Ascending aorta (tissue), 2 donors: Measurements from ENCODE around the gene C1orf53. TPM values are rescaled to one million over a fixed set of nuclear protein-coding genes. Genes with fewer than 3 reads are reported as not detected.
A peak's percentile ranks its signal among the peaks of the same experiment; 100 is the strongest.

Source experiments
- DNase-seq, 2 donors: peaks; one replicate each; pipeline ENCODE4 v3.0.0-alpha.2; 2019; ENCODE audit warnings: low spot score in 2 of 2
- H3K27ac ChIP-seq, 2 donors: fragments of 200-600 bp; sonication (generic); one replicate each; pipeline ENCODE4 v1.5.1; 2016 to 2017; ENCODE audit warnings: mild to moderate bottlenecking in 1 of 2
- H3K27me3 ChIP-seq: fragments of 200-600 bp; sonication (generic); one replicate; pipeline ENCODE4 v1.5.1; 2017
- H3K36me3 ChIP-seq, 2 donors: fragments of 200-600 bp; sonication (generic); one replicate each; pipeline ENCODE4 v1.5.1; 2016
- H3K4me1 ChIP-seq, 2 donors: fragments of 200-600 bp; sonication (generic); one replicate each; pipeline ENCODE4 v1.5.1; 2016 to 2017; ENCODE audit warnings: mild to moderate bottlenecking in 1 of 2
- H3K4me3 ChIP-seq, 2 donors: fragments of 200-600 bp; sonication (generic); one replicate each; pipeline ENCODE4 v1.5.1; 2016 to 2017; ENCODE audit warnings: mild to moderate bottlenecking in 1 of 2
- H3K9me3 ChIP-seq, 2 donors: fragments of 200-600 bp; sonication (generic); one replicate each; pipeline ENCODE4 v1.5.1; 2016
- intact Hi-C: fragments of 100-400 bp; cut with DNase I; formaldehyde crosslinking; loops from one replicate; pipeline ENCODE4 v1.15.1; 2023
- total RNA-seq: library from RNA; depleted of rRNA; stranded (reverse); fragments of >200 nt; gene quantifications from one replicate; pipeline ENCODE4 v1.1.0, GENCODE V29; 2016
- TF ChIP-seq, protein P1 (sequence below), 3 experiments: fragments of 200-600 bp in 2 of 3; fragments of 450-650 bp in 1 of 3; sonication (generic) in 2 of 3; IDR thresholded peaks; one replicate each; pipeline ENCODE4 v1.5.1; 2016 to 2019; ENCODE audit warnings: antibody characterized with exemption in 3 of 3, mild to moderate bottlenecking in 1 of 3, moderate library complexity in 1 of 3

C1orf53 gene
- total RNA-seq, 1 donor from 2014 or later, result not detected

DNA sequence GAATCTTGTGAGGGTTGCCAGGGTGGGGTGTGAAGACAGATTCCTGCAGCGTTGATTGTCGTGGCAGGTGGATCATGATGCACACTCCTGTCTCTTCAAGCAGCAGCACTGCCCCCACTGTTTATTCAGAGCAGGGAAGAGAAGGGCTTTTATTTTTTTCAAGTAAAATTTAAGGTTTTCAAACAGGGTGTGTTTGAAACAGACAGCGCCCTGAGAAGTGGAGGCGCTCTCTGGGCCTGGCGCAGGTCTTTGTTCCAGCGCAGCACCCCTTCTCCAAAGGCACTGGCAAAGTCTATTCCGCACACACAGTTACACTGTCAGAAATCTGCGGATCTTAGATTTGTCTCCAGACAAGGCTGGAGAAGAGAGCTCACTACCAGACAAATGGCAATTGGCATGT, 7.0 kb downstream of the C1orf53 start:
- H3K9me3 ChIP-seq, result no peaks in the 10 kb centered on the region
- peaks cover 0 to 14% of the 10 kb centered on the region in 2 donors for H3K4me1 ChIP-seq
- H3K4me3 ChIP-seq, result no peak overlapping the region
- H3K27me3 ChIP-seq, result peaks cover 16% of the 10 kb centered on the region
- no peak for DNase-seq
- TF ChIP-seq, protein P1, sequence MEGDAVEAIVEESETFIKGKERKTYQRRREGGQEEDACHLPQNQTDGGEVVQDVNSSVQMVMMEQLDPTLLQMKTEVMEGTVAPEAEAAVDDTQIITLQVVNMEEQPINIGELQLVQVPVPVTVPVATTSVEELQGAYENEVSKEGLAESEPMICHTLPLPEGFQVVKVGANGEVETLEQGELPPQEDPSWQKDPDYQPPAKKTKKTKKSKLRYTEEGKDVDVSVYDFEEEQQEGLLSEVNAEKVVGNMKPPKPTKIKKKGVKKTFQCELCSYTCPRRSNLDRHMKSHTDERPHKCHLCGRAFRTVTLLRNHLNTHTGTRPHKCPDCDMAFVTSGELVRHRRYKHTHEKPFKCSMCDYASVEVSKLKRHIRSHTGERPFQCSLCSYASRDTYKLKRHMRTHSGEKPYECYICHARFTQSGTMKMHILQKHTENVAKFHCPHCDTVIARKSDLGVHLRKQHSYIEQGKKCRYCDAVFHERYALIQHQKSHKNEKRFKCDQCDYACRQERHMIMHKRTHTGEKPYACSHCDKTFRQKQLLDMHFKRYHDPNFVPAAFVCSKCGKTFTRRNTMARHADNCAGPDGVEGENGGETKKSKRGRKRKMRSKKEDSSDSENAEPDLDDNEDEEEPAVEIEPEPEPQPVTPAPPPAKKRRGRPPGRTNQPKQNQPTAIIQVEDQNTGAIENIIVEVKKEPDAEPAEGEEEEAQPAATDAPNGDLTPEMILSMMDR (IDR thresholded peaks at IDR 0.05), result no peak
- intact Hi-C loops, result loop anchor here (10.0 kb wide), 1 partner anchor 205 kb away; no protein-coding TSS in a partner anchor
- no peak overlapping the region for H3K27ac ChIP-seq
- no peaks in the 10 kb centered on the region for H3K36me3 ChIP-seq

DNA sequence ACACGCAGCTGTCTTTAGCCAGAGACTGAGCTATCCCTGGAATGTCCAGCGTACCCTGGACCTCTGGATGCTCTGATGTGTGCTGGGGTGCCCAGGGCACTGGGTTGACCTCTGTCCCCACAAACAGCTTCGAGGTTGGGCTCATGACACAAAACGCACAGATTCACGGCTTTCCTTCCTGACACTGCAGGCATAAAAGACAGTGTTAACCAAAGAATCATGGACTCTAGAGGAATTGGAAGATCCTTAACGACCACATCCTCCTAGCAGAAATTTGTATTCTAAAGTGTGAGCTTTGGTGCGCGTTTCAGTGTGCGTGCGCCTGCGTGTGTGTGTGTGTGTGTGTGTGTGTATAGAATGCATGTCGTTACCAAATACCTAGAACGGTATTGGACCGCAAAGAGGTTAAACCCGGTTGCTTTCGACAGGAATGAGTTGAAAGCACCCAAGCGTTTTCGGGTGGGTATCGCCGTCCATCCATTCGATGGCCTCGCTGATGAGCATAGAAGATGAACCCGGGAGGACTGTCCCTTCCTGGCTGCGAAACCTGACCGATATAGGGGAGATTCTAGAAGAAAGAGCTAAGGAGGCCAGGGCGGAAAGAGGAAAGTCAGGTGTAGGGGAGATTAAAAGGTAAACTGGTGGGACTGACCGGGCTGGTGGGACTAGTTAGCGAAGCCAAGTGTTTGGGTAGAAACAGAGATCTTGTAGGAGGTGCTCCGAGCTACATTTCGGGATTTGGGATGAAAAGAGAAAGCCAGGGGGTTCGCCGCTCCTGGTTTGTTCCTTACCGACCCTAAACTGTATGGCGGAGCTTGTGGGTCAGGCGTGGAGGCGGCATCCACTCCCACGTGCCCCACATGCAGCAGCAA, 7.9 kb downstream of the C1orf53 start:
- peak overlapping the region; percentile 5 to 27 for H3K4me3 ChIP-seq
- H3K27me3 ChIP-seq, result peaks cover 22% of the 10 kb centered on the region
- TF ChIP-seq, protein P1 (IDR thresholded peaks at IDR 0.05), result no peak
- H3K36me3 ChIP-seq, result no peaks in the 10 kb centered on the region
- no peak for DNase-seq
- intact Hi-C loops, result no loop called here
- H3K4me1 ChIP-seq, result peaks cover 0 to 14% of the 10 kb centered on the region in 2 donors
- H3K9me3 ChIP-seq, result no peaks in the 10 kb centered on the region
- no peak overlapping the region for H3K27ac ChIP-seq

DNA sequence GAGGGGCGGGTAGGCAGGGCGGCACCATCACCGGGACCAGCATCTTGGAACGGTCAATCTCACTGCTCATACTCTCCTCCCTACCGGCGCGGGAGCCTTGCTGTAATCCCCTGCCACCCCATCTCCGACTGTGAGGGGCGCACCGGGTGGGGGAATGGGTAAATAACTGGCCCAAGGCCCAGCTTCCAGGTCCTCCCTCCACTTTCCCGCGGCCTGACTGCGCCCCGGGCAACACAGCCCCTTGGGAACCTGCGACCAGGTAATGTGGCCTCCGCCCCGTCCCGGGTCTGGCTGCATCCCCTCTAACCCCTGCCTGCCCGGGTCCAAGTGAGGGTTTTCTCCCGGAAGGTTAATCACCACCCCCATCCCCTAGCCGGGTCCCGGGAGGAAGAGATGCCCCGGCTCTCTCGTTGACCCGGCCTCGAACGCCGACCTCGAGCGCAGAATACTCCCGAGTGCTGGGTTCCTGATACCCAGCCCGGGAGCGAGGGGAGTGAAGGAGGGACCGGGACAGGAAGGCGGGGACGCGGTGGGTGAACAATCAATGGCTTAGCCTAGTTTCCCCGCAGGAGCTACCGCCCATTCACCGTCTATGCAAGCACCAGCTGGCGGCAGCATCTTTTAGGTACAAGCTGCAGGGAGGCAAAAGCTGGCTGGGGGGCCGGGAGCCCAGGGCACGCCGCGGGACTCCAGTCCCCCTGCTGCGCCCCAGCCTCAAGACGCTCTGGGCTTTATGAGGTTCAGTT, 8.9 kb downstream of the C1orf53 start:
- Histone ChIP-seq H3K36me3 (no peaks in the 10 kb centered on the region), H3K27me3 (peaks cover 22% of the 10 kb centered on the region), H3K9me3 (no peaks in the 10 kb centered on the region), H3K4me1 (peaks cover 0 to 20% of the 10 kb centered on the region in 2 donors), H3K27ac (no peak overlapping the region), H3K4me3 (peak overlapping the region; percentile 5 to 27)
- TF ChIP-seq, protein P1 (IDR thresholded peaks at IDR 0.05), result no peak
- intact Hi-C loops, result no loop called here
- no peak for DNase-seq

DNA sequence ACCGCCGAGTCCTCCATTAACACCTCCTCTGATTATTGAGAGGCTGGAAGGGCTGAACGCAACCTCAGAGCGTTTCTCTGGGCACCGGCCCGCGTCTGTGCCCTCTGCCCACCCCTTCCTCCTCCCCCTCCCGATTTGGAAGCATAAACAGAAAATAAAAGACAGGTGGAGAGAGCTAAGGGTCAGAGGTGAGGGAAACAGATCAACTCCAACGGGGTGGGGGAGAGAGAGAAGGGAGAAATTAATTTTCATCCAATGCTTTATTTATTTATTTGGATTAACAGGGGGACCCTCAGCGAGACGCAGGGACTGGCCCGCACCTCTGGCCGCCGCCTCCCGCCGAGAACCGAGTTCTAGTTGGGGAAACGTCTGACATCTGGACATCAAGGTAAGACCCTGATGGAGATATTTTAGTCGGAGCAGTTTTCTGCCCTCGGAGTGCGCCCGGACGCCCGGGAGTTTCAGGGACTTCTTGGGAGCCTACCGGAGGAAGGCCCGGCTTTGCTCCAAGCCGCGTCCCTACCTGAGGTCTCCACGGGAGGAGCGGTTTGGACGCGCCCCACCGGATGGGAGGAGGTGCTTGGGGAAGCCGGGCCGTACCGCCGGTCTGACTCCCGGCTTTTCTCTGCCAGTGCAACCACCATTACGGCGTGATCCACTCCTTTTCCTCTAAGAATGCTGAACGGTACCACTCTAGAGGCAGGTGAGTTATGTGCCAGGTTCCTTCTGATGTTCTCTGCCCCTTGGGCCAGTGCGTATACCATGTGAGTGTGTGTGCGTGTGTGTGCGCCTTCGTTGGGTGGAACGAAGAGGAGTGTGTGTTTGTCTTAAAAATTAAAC, 9.6 kb downstream of the C1orf53 start:
- H3K36me3 ChIP-seq, result no peaks in the 10 kb centered on the region
- peaks cover 22% of the 10 kb centered on the region for H3K27me3 ChIP-seq
- intact Hi-C loops, result no loop called here
- peak overlapping the region; percentile 5 to 27 for H3K4me3 ChIP-seq
- no peaks in the 10 kb centered on the region for H3K9me3 ChIP-seq
- H3K27ac ChIP-seq, result no peak overlapping the region
- peaks cover 0 to 20% of the 10 kb centered on the region in 2 donors for H3K4me1 ChIP-seq
- TF ChIP-seq, protein P1 (IDR thresholded peaks at IDR 0.05), result no peak
- no peak for DNase-seq

DNA sequence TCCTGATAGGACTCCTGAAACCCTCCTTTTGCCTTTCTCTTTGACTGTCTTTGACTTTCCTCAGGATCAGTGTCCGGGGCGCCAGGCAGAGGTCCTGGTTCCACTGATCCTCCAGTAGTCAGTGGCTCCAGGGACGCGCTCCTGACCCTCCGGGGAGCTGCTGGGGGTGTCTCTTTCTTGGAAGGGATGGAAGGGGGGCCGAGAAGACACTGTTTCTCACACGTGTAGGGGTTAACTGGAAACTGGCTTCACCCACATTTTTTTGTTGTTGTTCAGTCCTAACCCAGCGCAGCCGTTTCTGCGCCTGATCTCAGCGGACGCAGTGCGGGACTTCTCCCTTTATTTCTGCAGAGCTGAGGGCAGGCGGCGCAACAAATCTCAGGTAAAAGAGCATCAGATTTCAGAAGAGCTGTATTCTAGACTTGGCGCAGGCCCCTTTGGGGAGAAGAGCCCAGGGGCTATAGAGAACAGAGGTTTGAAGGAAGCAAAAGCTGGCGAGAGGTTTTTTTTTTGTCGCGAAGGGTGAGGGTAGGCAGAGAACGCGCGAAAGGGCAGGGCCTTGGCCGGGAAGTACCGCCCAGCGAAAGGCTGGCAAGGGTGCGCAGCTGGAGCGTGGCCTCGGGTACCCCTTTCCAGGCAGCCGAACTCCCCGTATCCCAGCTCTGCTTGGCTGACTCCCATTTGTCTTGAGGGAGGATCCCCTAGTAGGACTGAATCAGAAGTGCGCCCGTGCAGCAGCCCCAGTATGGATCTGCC, 10.5 kb downstream of the C1orf53 start:
- intact Hi-C loops, result no loop called here
- no peak for DNase-seq
- Histone ChIP-seq H3K4me3 (peak overlapping the region; percentile 19 to 27), H3K9me3 (no peaks in the 10 kb centered on the region), H3K27me3 (peaks cover 26% of the 10 kb centered on the region), H3K4me1 (peaks cover 3 to 25% of the 10 kb centered on the region in 2 donors), H3K36me3 (no peaks in the 10 kb centered on the region), H3K27ac (no peak overlapping the region)
- TF ChIP-seq, protein P1 (IDR thresholded peaks at IDR 0.05), result no peak
